BLaER1 (cell line): ENCODE results near the gene PCDH10.

Experiments
- H3K27ac ChIP-seq: shearing (Covaris generic); formaldehyde crosslinking; 2 replicates; pipeline ENCODE4 v1.8.1; 2022
- H3K27me3 ChIP-seq: shearing (Covaris generic); formaldehyde crosslinking; 2 replicates; pipeline ENCODE4 v1.8.1; 2022
- H3K36me3 ChIP-seq: shearing (Covaris generic); formaldehyde crosslinking; 2 replicates; pipeline ENCODE4 v1.8.1; 2022
- H3K4me1 ChIP-seq: shearing (Covaris generic); formaldehyde crosslinking; 2 replicates; pipeline ENCODE4 v1.8.1; 2022
- H3K4me2 ChIP-seq: shearing (Covaris generic); formaldehyde crosslinking; 2 replicates; pipeline ENCODE4 v1.8.1; 2022
- H3K4me3 ChIP-seq: shearing (Covaris generic); formaldehyde crosslinking; 2 replicates; pipeline ENCODE4 v1.8.1; 2022
- H3K9ac ChIP-seq: shearing (Covaris generic); formaldehyde crosslinking; 2 replicates; pipeline ENCODE4 v1.8.1; 2022
- H3K9me3 ChIP-seq: shearing (Covaris generic); formaldehyde crosslinking; 2 replicates; pipeline ENCODE4 v1.8.1; 2022
- H4K20me1 ChIP-seq: shearing (Covaris generic); formaldehyde crosslinking; 2 replicates; pipeline ENCODE4 v1.8.1; 2022
- Cebpa-rat ChIP-seq: shearing (Covaris generic); IDR thresholded peaks from 2 replicates; pipeline ENCODE4 v1.8.1; 2022

PCDH10 gene

GRCh38 chr4:133148690-133149363, at the start of gene PCDH10:
PCDH10 (plus strand) TSS chr4:133149294; CDS start chr4:133150141, 847 bp downstream.
- H3K4me3 ChIP-seq, result peak within 1 kb of the TSS; percentile 60
- no peak within 1 kb of the TSS for H3K9ac ChIP-seq
- H3K27me3 ChIP-seq, result peaks cover 31% of the 10 kb centered on the region
- H3K4me2 ChIP-seq, result peak within 1 kb of the TSS; percentile 51
- no peak for TF ChIP-seq Cebpa-rat
- H3K36me3 ChIP-seq, result no peaks in the 10 kb centered on the region; the same call in 1 of the 2 replicates
- no peak within 1 kb of the TSS for H3K27ac ChIP-seq
- peaks cover 24% of the 10 kb centered on the region for H3K4me1 ChIP-seq
- H3K9me3 ChIP-seq, result peaks cover 64% of the 10 kb centered on the region
- H4K20me1 ChIP-seq, result no peaks in the 10 kb centered on the region

- H3K9me3 ChIP-seq, result no peaks in the 10 kb centered on the region
- no peak for TF ChIP-seq Cebpa-rat
- no peaks in the 10 kb centered on the region for H3K4me1 ChIP-seq
- H3K27me3 ChIP-seq, result no peaks in the 10 kb centered on the region
- no peak overlapping the region for H3K27ac ChIP-seq
- H3K4me2 ChIP-seq, result no peak overlapping the region
- no peaks in the 10 kb centered on the region for H4K20me1 ChIP-seq
- H3K9ac ChIP-seq, result no peak overlapping the region
- no peaks in the 10 kb centered on the region for H3K36me3 ChIP-seq
- no peak overlapping the region for H3K4me3 ChIP-seq
Measured at GRCh38 chr4:133102043-133102442, 47.1 kb upstream of the PCDH10 start.

- H3K9ac ChIP-seq, result no peak overlapping the region
- H3K4me2 ChIP-seq, result no peak overlapping the region
- no peaks in the 10 kb centered on the region for H3K27me3 ChIP-seq
- no peak for TF ChIP-seq Cebpa-rat
- H3K36me3 ChIP-seq, result no peaks in the 10 kb centered on the region
- no peaks in the 10 kb centered on the region for H4K20me1 ChIP-seq
- no peaks in the 10 kb centered on the region for H3K9me3 ChIP-seq
- no peak overlapping the region for H3K27ac ChIP-seq
- no peaks in the 10 kb centered on the region for H3K4me1 ChIP-seq
- no peak overlapping the region for H3K4me3 ChIP-seq
Measured at GRCh38 chr4:133102612-133103409, 46.3 kb upstream of the PCDH10 start.

GRCh38 chr4:133112641-133113040, 36.5 kb upstream of the PCDH10 start:
- TF ChIP-seq Cebpa-rat, result no peak
- Histone ChIP-seq H3K4me1 (no peaks in the 10 kb centered on the region), H3K27ac (no peak overlapping the region), H4K20me1 (no peaks in the 10 kb centered on the region), H3K9ac (no peak overlapping the region), H3K36me3 (no peaks in the 10 kb centered on the region), H3K9me3 (no peaks in the 10 kb centered on the region), H3K27me3 (no peaks in the 10 kb centered on the region), H3K4me2 (no peak overlapping the region), H3K4me3 (no peak overlapping the region)

- no peak overlapping the region for H3K9ac ChIP-seq
- TF ChIP-seq Cebpa-rat, result no peak
- no peaks in the 10 kb centered on the region for H3K9me3 ChIP-seq
- H3K36me3 ChIP-seq, result no peaks in the 10 kb centered on the region
- H3K4me2 ChIP-seq, result no peak overlapping the region
- H3K4me1 ChIP-seq, result no peaks in the 10 kb centered on the region
- H3K27ac ChIP-seq, result no peak overlapping the region
- H3K4me3 ChIP-seq, result no peak overlapping the region
- H3K27me3 ChIP-seq, result no peaks in the 10 kb centered on the region
- H4K20me1 ChIP-seq, result no peaks in the 10 kb centered on the region
Measured at GRCh38 chr4:133124746-133125145, 24.3 kb upstream of the PCDH10 start.

GRCh38 chr4:133127500-133127899, 21.6 kb upstream of the PCDH10 start:
- Histone ChIP-seq H3K9ac (no peak overlapping the region), H3K27me3 (no peaks in the 10 kb centered on the region), H3K9me3 (no peaks in the 10 kb centered on the region), H3K27ac (no peak overlapping the region), H3K4me1 (no peaks in the 10 kb centered on the region), H3K4me3 (no peak overlapping the region), H3K36me3 (no peaks in the 10 kb centered on the region), H3K4me2 (no peak overlapping the region), H4K20me1 (no peaks in the 10 kb centered on the region)
- TF ChIP-seq Cebpa-rat, result no peak

- TF ChIP-seq Cebpa-rat, result no peak
- H3K4me3 ChIP-seq, result no peak overlapping the region
Measured at GRCh38 chr4:133129237-133129636, 19.9 kb upstream of the PCDH10 start.

GRCh38 chr4:133130171-133130570, 18.9 kb upstream of the PCDH10 start:
- TF ChIP-seq Cebpa-rat, result no peak
- Histone ChIP-seq H4K20me1 (no peaks in the 10 kb centered on the region), H3K9me3 (no peaks in the 10 kb centered on the region), H3K9ac (no peak overlapping the region), H3K27ac (no peak overlapping the region), H3K4me1 (no peaks in the 10 kb centered on the region), H3K27me3 (no peaks in the 10 kb centered on the region), H3K4me2 (no peak overlapping the region), H3K4me3 (no peak overlapping the region), H3K36me3 (no peaks in the 10 kb centered on the region)

More at GRCh38 chr4:133129237-133129636, 19.9 kb upstream of the PCDH10 start:
- Histone ChIP-seq H4K20me1 (no peaks in the 10 kb centered on the region), H3K27ac (no peak overlapping the region), H3K9me3 (no peaks in the 10 kb centered on the region), H3K27me3 (no peaks in the 10 kb centered on the region), H3K4me2 (no peak overlapping the region), H3K4me1 (no peaks in the 10 kb centered on the region), H3K36me3 (no peaks in the 10 kb centered on the region), H3K9ac (no peak overlapping the region)

- H3K27ac ChIP-seq, result no peak overlapping the region
- no peak overlapping the region for H3K4me2 ChIP-seq
Measured at GRCh38 chr4:133131829-133132460, 17.1 kb upstream of the PCDH10 start.

GRCh38 chr4:133136833-133137232, 12.3 kb upstream of the PCDH10 start:
- TF ChIP-seq Cebpa-rat, result no peak
- Histone ChIP-seq H4K20me1 (no peaks in the 10 kb centered on the region), H3K9me3 (no peaks in the 10 kb centered on the region), H3K27me3 (no peaks in the 10 kb centered on the region), H3K4me3 (no peak overlapping the region), H3K4me1 (no peaks in the 10 kb centered on the region), H3K4me2 (no peak overlapping the region), H3K27ac (no peak overlapping the region), H3K9ac (no peak overlapping the region), H3K36me3 (no peaks in the 10 kb centered on the region)

More at GRCh38 chr4:133131829-133132460, 17.1 kb upstream of the PCDH10 start:
- H3K4me3 ChIP-seq, result no peak overlapping the region
- no peak for TF ChIP-seq Cebpa-rat
- no peaks in the 10 kb centered on the region for H3K4me1 ChIP-seq
- H4K20me1 ChIP-seq, result no peaks in the 10 kb centered on the region
- no peaks in the 10 kb centered on the region for H3K9me3 ChIP-seq
- no peaks in the 10 kb centered on the region for H3K36me3 ChIP-seq
- H3K27me3 ChIP-seq, result no peaks in the 10 kb centered on the region
- H3K9ac ChIP-seq, result no peak overlapping the region
